Astrocyte of the cerebellum (primary cell): Measurements from ENCODE around the gene UBAC2.

ENCODE experiments used
- DNase-seq: peaks from one replicate; pipeline ENCODE4 v3.0.0-alpha.2; 2011; ENCODE audit warnings: low read depth
- H3K4me3 ChIP-seq: 2 replicates; pipeline ENCODE4 v1.5.1; 2011; ENCODE audit warnings: mild to moderate bottlenecking, low read depth, low read length, moderate library complexity
- CTCF ChIP-seq: IDR thresholded peaks from 2 replicates; pipeline ENCODE4 v1.5.1; 2012; ENCODE audit warnings: low read length, low read depth, moderate library complexity, mild to moderate bottlenecking; ENCODE audit errors: missing control alignments
- in situ Hi-C: cut with HindIII; loops from 2 replicates; pipeline ENCODE4 v1.10.0; 2017; ENCODE audit warnings: low sequenced_read_pairs

Gene UBAC2

GRCh38 chr13:99356262-99357091 lies 155.8 kb downstream of the UBAC2 start:
- no peak overlapping the region for H3K4me3 ChIP-seq
- TF ChIP-seq CTCF: no peak
- DNase-seq: peak; percentile 87
- in situ Hi-C loops: no loop called here

- peak; percentile 24 for DNase-seq
- H3K4me3 ChIP-seq: no peak overlapping the region
Observed at GRCh38 chr13:99357131-99357596, 156.5 kb downstream of the UBAC2 start.

GRCh38 chr13:99357941-99358340 lies 157.3 kb downstream of the UBAC2 start:
- in situ Hi-C loops: no loop called here
- DNase-seq: no peak
- no peak overlapping the region for H3K4me3 ChIP-seq
- no peak for TF ChIP-seq CTCF

More at GRCh38 chr13:99357131-99357596, 156.5 kb downstream of the UBAC2 start:
- no peak for TF ChIP-seq CTCF
- in situ Hi-C loops: no loop called here

DNA sequence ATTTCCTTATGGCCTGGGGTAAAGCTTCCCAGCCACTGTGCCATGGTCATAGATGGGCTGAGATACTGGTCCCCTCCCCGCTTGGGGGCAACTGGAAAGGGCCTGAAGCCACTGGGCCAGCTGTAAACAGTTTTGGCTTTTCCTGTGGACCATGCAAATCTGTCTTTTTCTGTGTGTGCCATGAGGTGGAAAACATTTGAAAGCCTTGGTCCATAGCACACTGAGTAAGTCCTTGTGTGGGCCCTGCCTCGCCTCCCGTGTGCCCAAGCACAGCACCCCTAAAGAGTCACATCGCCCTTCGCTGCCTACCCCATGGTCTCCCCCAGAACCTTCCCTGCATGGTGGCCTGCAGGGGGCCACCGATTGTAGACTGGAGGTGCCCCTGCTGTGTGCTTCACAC lies 158.9 kb downstream of the UBAC2 start:
- no peak for TF ChIP-seq CTCF
- no peak overlapping the region for H3K4me3 ChIP-seq
- in situ Hi-C loops: no loop called here
- no peak for DNase-seq

- no peak for DNase-seq
- in situ Hi-C loops: no loop called here
- H3K4me3 ChIP-seq: no peak overlapping the region
- TF ChIP-seq CTCF: no peak
Observed at GRCh38 chr13:99360696-99361095, 160.0 kb downstream of the UBAC2 start.

DNA sequence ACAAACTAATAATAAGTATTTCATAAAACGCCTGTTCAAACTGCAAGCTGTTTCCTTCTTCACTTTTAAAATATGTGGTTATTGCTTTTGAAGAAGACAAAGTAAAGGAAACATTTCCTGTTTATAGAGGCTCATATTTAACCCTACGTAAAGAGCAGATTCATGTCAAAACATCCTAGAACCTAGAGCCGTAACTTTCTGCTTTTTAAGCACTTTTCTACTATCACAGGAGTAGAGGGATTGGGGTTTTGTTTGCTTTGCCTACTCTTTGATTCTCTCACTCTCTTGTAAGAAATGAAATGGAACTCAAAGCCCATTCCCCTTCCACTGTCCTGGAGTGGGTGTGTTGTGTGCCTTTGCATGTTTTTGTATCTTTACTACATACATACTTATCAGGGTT lies 160.5 kb downstream of the UBAC2 start:
- DNase-seq: no peak
- H3K4me3 ChIP-seq: no peak overlapping the region
- in situ Hi-C loops: no loop called here
- TF ChIP-seq CTCF: no peak
